IPS DF 19.7 (cell line): Measurements from ENCODE around the gene MLPH.

ENCODE experiments used
- DNase-seq: peaks from one replicate; pipeline ENCODE4 v3.0.0-alpha.2; 2013; ENCODE audit warnings: low read depth, low spot score

Gene MLPH

DNA sequence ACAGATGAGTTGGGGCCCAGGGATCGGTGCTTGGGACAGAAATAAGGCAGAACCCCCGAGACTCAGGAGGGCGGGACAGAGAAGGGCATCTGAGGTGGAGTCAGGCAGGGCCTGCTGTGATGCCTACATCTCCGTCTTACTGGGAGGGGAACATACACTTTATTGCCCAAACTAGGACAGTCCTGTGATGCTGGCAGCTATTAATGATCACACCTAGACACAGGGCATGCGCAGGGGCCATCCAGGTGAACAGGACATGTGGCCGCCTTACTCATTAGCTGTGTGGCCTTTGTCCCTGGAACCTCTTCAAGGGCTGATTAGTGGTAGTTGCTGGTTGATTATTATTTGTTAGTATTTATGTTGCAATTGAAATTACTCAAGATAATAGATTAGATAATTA, 33.2 kb downstream of the MLPH start:
- DNase-seq, result no peak

DNA sequence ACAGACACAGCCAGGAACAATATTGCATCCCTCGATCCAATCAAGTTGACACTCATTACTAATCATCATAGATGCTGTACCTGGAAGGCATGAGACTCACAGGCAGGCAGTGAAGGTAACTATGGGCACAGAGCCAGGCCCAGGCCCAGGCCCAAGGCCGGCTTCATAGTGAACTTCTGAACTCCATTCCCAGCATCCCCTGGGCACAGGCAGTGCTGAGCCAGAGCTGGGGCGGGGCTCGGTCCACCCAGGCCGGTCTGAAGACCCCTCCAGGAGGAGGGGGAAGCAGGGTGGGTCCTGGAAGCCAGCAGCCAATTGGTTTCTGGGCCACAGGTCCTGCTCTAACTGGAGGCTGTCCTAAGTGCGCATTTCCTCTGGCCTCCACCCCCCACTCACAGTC, 37.6 kb downstream of the MLPH start:
- DNase-seq, result no peak

DNA sequence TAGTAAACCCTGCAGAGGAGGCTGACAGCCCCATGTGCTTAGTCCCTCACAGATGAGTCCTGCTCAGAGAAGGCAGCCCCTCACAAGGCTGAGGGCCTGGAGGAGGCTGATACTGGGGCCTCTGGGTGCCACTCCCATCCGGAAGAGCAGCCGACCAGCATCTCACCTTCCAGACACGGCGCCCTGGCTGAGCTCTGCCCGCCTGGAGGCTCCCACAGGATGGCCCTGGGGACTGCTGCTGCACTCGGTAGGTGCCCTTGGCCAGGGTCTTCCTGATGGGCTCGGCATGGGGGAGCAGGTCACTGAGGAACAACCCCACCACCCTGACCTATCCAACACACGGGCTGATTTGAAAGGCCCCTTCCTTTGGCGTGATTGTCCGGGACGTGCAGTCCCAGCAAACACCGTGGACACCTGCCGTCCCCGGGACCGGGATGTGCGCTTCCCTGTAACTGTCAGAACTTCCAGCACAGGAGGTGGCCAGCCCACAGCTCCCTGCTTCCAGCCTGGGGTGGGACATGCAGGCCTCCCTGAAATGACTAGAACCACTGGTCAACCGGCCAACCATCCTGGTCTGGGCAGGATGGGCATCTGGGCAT, 38.6 kb downstream of the MLPH start:
- no peak for DNase-seq

DNA sequence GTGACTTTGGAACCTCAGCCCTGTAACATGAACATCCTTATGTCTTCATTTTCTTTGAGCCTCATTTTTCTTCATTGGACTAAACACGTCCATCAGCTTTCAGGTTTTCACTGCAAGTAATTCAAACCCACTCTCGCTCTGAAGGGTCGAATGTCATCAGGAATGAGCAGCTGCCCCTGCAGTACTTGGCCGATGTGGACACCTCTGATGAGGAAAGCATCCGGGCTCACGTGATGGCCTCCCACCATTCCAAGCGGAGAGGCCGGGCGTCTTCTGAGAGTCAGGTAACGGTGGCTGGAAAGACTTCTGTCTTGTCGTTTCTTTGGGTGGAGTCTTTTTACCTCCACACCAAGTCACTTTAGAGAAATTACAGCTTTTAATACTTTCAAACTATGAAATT, 40.2 kb downstream of the MLPH start:
- no peak for DNase-seq

DNA sequence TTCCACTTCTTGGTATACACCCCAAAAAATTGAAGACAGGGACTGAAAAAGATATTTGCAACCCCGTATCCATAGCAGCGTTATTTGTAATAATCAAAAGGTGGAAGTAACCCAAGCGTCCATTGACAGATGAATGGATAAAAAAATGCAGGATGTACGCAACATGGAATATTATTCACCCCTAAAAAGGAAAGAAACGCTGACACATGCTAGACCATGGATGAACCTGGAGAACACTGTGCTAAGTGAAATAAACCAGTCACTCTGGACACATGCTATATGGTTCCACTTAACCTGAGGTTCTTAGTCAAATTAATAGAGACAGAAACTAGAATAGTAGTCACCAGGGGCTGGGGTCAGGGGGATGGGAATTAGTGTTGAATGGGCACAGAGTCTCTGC, 40.7 kb downstream of the MLPH start:
- DNase-seq, result no peak

DNA sequence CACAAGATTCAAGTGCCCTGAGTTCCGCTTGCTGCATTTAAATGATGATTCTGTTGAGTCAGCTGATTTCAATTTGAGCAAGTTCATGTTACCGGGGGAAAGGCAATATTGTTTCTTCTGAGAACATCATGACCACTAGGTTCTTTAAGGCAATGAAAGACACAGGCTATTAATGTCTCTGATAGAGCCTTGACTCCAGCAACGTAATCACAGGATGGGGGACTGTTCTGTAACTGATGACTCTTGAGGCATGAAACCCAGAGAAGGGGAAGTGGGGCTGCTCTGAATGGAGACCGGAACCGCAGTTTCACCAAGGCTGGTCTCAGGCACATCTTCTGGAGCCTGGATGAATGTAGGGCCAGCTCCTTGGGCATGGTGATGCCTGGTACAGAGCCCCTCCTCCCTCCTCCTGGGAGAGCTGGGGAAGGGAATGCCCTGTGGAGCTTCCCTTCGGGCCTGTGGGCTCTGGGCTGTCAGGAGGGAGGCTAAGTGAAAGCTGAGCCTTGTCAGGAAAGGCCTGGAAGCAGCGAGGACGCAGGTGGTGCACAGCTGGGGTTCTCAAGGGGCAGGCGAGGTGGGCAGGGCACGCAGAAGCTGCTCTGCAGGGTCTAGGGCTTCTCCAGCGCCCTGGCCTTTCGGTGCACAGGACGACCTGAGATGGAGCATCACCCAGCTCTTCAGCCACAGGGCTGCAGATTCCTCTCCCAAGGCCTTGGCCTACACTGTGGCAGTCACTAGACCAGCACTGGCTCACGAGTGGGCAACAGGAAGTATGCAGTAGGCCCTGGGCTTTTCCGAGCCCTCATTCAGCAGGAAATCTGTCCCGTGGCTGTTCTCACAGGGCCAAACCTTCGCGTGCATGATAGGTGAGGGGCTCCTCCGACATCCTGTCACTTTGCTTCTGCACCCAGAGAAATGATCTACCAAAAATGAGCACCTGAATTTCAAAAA, 42.7 kb downstream of the MLPH start:
- no peak for DNase-seq

DNA sequence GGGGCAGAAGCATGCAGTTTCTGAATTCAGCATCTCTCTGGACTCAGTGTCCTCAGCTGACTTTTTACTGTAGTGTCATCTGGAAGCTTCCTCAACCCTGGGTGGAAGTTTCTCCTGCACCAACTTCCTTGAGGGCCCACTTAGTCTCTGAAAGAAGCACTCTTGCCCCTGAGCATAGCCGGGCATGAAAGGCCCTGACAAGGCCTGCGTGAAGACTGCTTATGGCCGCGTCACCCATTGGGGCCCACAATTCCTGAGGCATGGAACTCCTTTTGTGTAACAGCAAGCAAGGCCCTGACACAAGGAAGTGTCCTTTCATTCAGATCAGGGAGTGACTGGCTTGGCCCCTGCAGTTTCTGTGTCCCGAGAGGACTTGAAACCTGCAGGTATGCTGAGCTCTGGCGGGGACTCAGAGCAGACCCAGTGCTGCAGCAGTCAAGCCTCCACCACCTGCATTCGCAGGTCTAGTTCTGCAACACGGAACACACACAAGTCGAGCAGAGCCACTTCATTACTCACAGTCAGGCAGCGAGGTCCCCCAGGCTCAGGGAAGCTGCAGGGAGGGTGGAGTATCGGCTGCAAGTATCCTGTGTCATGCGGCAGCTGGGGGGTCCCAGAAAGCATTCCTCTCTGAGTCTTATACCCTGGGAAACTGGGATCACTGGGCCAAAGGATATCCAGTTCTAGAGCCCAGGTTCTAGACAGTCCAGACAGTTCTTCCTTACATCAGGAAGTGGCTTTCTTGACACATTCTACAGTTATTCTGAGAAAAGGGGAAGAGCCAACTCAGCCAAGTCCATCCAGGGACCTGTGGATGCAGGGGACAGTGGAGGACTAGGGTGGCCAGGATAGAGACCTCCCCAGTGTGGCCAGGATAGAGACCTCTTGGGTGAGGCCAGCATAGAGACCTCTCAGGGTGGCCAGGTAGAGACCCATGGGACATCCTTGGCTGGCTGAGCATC, 43.7 kb downstream of the MLPH start:
- no peak for DNase-seq

DNA sequence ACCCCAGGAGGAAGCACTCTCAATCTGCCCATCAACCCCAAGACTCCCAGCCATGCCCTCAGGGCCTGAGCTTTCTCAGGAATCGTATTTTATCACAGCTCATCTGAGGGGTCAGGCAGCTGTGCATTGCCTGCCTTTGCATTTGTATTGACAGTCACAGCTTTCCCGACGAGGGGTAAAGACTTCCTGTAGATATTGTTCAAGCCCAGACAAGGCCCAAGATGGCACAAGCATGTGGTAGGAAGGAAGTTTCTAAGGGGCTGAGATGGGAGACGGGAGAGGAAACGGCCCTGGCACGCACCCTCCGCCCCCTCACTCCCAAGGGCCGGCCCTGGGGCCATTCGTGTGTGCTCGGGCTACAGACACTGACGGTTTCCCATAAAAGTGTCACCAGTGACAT, 45.1 kb downstream of the MLPH start:
- DNase-seq, result no peak

DNA sequence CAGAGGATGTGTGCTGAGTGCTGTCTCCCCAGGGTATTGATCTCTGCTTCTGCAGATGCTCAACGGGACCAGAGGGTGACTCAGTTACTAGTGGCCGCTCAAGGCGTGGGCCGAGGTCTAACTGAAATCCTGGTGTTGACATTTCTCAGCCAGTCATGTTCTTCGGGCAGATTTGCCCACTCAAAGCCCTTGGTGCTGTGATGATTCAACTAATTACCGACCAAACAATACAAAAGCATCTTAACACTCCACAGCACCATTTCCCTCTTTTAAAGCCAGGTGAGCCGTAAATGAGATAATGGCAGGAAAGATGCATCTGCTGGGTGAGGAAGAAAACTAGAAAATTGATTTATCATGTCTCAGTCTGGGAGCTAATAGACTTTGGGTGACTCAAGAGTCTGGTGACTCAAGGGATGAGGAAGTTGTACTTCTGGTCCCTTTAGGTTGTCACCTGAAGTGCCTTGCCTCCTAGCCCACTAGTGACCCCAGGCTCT, 46.7 kb downstream of the MLPH start:
- no peak for DNase-seq

DNA sequence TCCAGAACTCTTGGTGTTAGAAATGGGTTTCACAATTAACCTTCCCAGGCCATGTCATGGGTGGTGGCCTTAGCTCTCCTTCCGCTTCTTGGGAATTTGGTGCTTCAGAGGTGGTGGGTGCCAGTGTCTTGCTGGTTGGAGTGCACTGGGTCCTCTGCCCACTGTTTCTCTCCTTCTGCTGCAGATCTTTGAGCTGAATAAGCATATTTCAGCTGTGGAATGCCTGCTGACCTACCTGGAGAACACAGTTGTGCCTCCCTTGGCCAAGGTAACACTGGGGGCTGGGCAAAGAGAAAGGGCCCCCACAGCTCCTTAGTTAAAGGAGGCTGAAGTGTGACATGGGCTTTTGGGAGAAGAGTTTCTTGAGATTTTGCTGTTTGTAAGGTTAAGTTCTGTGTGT, 47.3 kb downstream of the MLPH start:
- DNase-seq, result no peak

DNA sequence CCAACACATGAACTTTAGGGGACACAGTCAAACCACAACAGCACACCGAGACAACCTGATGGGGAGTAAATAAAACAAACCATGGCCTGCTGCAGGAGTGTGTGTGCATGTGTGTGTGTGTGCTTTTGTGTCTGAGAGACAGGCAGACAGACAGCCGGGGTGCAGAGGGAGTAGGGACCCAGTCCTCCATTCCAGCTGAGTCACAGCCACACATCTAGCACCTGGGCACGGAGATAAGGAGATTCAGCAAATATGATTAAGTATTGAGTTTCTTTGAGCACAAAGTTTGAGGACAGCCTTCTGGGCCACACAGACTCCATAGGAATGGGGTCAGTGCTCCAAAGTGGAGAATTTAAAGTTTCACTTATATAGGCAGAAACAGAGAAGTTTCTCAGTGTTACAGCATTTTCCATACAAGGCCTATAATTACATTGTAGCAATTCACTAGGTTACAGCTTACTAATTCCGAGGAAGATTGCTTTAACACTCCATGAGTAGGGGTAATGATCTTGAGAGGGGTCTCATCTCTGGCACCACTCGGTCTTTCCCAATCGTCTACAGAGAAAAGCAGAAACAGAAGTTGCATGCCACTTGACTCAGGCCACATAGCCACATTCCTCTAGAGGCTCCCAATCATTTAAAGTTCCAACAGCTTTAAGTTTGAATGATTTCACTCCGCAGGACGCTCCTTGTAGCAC, 48.5 kb downstream of the MLPH start:
- no peak for DNase-seq

DNA sequence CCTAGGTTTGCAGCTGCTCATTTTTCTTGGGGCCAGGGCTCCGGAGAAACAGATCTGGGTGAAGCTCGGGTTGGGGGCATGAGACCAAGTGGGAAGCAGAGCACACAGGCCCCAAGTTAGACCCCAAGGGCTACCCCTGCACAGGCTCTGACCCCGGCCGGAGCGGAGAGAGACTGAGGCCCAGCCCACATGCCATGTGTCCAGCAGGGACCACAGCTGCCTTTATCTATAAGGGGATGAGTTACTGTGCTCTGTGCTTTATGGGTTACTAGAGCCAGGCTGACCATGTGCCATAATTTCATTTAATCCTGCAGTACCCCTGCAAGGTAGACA, 49.0 kb downstream of the MLPH start:
- no peak for DNase-seq

DNA sequence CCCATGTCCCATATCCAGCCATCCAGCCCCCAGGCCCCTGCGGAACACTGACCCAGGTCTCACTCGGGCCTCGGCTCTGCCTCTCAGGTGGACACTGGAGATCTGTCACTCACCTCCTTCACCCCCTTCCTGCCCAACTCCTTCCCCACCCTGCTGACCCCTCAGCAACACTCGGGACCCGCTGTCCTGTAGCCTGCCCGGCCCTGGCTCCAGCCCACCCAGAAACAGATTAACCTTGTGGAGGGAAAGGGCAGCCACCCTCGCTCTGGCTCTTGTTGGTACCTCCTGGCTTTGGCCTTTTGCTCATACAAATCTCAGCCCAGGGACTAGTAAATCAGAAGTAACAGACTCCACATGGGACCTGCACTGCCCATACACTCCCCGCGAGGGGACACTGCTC, 49.6 kb downstream of the MLPH start:
- no peak for DNase-seq

DNA sequence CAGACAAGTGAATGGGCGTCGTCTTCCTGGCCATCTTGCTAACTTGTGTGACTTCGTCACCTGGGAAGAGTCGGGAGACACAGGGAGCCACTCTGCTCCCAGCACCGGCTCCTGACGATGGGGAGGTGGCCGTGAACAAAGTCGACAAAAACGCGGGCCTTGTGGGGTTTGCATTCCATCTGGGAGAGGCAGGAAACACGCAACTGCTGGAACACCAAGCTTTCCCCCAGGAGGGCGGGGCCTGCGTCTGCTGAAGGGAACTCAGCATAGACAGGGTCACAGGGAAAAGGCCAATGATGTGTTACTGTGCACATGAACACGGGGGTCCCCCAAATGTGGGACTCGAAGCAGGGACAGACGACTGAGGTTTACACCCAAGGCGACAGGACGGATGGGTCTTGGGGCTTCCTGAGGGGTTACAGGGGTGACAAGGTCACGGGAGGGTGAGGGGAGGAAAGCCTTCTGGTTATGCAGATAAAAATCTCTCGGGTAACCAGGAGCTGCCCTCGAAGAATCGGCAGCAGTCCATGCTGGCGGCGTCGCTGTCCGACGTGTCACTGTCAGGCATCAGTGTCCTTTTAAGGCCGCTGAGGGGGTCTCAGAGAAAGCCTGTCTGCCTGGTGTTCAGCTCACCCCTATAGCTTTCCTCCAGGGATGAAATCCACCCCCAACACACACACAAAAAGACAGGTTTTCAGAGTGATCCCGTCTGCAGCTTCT, 51.1 kb downstream of the MLPH start:
- no peak for DNase-seq

DNA sequence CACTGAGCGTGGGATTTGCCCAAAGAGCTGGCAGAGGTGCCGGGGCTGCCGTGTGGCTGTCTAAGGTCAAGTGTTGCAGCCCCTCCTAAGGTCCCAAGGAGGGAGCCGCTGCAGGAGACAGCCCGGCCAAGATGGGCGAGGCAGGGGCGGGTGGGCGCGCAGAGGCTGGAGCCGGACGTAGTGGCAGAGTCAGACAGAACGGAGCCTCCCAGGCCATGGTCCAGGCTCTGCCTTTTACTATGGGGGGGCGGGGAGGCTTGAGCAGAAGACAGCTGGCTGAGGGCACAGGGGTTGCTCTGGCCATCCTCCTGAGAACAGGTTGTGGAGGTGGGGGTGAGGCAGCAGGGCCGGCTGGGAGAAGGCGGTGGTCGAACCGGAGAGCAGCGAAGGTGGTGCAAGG, 51.9 kb downstream of the MLPH start:
- DNase-seq, result no peak

DNA sequence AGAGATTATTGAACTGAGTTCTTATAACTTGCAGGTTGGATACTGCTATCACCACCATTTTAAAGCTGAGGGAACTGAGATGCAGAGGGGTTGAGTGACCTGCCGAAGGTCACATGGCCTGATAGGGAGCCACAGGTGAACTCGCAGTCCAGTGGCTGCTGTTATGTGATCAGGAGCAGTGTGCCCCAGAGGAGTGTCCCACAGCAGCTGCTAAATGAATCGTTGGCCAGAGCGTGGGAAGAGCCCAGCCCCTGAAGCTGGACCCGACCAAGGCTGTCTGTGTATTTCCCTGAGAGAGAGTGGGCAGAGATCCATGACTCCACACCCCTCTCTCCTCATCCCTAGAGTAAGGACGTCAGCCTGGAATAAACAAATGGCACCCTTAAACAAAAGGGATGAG, 52.6 kb downstream of the MLPH start:
- no peak for DNase-seq

DNA sequence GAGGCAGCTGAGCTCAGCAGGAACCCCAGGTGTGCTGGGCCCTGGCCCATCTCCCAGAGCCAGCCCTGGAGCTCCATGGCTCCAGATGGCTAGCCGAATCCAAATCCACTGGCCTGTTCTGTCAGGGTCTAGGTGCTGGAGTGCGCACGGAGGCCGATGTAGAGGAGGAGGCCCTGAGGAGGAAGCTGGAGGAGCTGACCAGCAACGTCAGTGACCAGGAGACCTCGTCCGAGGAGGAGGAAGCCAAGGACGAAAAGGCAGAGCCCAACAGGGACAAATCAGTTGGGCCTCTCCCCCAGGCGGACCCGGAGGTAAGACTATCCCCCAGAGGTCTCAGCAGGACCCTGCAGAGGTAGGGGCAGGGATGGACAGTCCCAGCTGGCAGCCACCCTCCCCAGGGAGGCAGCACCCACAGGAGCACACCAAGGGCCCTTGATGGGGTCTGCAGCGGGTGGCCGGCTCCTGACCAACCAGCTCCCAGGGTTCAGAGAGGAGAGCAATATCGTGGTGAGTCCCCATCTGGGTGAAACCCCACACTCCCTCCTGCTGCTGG, 53.2 kb downstream of the MLPH start:
- DNase-seq, result no peak

DNA sequence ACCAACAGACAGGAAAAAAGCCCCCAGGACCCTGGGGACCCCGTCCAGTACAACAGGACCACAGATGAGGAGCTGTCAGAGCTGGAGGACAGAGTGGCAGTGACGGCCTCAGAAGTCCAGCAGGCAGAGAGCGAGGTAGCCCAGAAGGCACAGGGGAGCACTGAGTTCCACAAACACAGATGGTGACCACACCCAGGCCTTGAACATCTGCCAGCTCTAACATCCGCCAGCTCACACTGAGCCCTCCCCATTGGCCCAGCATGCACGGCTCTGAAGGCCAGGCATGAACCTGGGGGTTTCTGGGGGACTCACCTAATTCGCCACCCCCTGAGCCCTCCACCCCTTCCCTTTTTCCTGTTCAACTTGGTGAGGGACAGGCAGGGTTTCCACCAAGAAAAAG, 53.8 kb downstream of the MLPH start:
- DNase-seq, result no peak

DNA sequence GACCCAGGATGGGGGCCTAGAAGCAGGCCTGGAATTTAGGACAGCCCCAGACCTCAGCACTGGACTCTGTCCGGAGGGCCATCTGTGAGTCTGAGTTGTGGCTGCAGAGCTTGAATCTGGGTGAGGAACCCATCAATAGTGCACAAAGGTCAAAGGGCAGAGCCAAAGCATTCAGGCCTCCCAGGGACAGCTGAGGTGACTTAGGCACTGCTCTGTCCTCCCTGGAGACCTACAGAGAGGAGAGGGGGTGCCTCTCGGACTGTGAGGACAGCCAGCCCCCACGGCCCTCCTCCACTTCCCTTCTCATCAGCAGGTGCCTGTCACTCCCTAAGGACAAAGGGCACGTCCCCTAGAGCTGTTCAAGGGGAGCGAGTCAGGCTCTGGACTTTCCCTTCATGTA, 54.2 kb downstream of the MLPH start:
- no peak for DNase-seq

DNA sequence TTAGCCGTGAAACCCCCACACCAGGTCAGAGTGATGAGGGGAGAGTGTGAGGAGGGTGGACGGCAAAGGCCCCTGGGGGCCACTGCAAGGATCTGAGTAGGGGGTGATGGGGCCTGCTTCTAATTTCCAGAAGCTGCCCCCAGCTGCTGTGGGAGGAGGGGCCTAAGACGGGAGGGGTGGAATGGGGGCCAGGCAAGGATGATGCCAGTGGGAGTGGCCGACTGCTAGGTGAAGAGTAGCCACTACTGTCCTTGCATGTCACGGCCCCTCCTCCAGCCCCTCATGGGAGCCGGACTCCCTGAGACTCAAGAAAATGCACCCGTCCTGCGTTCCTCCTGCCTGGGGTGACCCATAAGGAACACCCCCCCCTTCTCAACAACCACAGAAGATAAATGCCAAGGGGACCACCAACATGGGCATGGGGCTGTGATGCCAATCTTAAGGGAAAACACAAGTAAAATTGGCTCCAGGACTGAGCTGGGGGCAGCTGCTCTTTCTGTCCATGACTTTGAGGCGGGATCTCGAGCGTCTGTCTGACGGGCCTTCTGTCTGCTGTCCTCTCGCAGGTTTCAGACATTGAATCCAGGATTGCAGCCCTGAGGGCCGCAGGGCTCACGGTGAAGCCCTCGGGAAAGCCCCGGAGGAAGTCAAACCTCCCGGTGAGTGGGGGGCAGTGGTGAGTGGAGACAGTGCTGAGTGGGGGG, 55.1 kb downstream of the MLPH start:
- DNase-seq, result no peak
